GM12891 (cell line): ENCODE results near the gene CALU.
A peak's percentile ranks its signal among the peaks of the same experiment; 100 is the strongest.

Experiments
- DNase-seq: peaks from one replicate; pipeline ENCODE4 v3.0.0; 2011; ENCODE audit warnings: low spot score; ENCODE audit not compliant: insufficient read length
- FAIRE-seq: peaks from 2 replicates; lab custom pipeline; 2011; peaks lifted over from hg19 to GRCh38; lab: Jason Lieb, UNC
- PAX5 ChIP-seq: IDR thresholded peaks from 2 replicates; pipeline ENCODE4 v1.6.1; 2011; ENCODE audit warnings: low read length, moderate library complexity, mild to moderate bottlenecking; ENCODE audit not compliant: insufficient read depth, severe bottlenecking
- POLR2A ChIP-seq: IDR thresholded peaks from 2 replicates; pipeline ENCODE4 v1.6.1; 2011; ENCODE audit warnings: low read depth, low read length, control low read depth
- POLR2AphosphoS5 ChIP-seq: IDR thresholded peaks from 2 replicates; pipeline ENCODE4 v1.6.1; 2011; ENCODE audit warnings: low read depth, low read length, control low read depth
- POU2F2 ChIP-seq: IDR thresholded peaks from 2 replicates; pipeline ENCODE4 v1.6.1; 2011; ENCODE audit warnings: low read depth, mild to moderate bottlenecking, control low read depth, low read length, moderate library complexity
- SPI1 ChIP-seq: IDR thresholded peaks from 2 replicates; pipeline ENCODE4 v1.6.1; 2011; ENCODE audit warnings: low read depth, low read length, control low read depth
- TAF1 ChIP-seq: IDR thresholded peaks from 2 replicates; pipeline ENCODE4 v1.6.1; 2011; ENCODE audit warnings: low read depth, low read length, control low read depth

CALU gene

GRCh38 chr7:128781851-128782250 lies 42.7 kb downstream of the CALU start:
- no peak for TF ChIP-seq POLR2AphosphoS5
- TF ChIP-seq POLR2A, result no peak
- TF ChIP-seq TAF1, result no peak
- no peak for TF ChIP-seq SPI1
- no peak for TF ChIP-seq PAX5
- no peak for TF ChIP-seq POU2F2
- DNase-seq, result no peak
- no peak for FAIRE-seq

GRCh38 chr7:128783143-128783861 lies 44.1 kb downstream of the CALU start:
- FAIRE-seq (no peak), DNase-seq (no peak)
- no peak for TF ChIP-seq SPI1
- TF ChIP-seq PAX5, result no peak
- no peak for TF ChIP-seq POU2F2
- no peak for TF ChIP-seq POLR2A
- no peak for TF ChIP-seq TAF1
- no peak for TF ChIP-seq POLR2AphosphoS5

- FAIRE-seq, result no peak
These were observed 46.6 kb downstream of the CALU start for GRCh38 chr7:128785738-128786137.

GRCh38 chr7:128788446-128789412 lies 49.6 kb downstream of the CALU start:
- FAIRE-seq (no peak), DNase-seq (no peak)
- TF ChIP-seq PAX5 (no peak), POLR2A (no peak), SPI1 (no peak), TAF1 (no peak), POLR2AphosphoS5 (no peak), POU2F2 (no peak)

More at GRCh38 chr7:128785738-128786137, 46.6 kb downstream of the CALU start:
- no peak for DNase-seq
- TF ChIP-seq TAF1, result no peak

GRCh38 chr7:128790315-128791041 lies 51.3 kb downstream of the CALU start:
- FAIRE-seq, result no peak
- DNase-seq, result no peak
- TF ChIP-seq SPI1, result no peak
- TF ChIP-seq PAX5, result no peak
- TF ChIP-seq POU2F2, result no peak
- no peak for TF ChIP-seq POLR2A
- no peak for TF ChIP-seq POLR2AphosphoS5
- TF ChIP-seq TAF1, result no peak

- peak; percentile 83 for DNase-seq
- no peak for TF ChIP-seq POLR2A
- TF ChIP-seq POU2F2, result no peak
- TF ChIP-seq TAF1, result no peak
- no peak for TF ChIP-seq SPI1
- TF ChIP-seq PAX5, result no peak
- no peak for TF ChIP-seq POLR2AphosphoS5
- no peak for FAIRE-seq
These were observed 52.2 kb downstream of the CALU start, which contains the start of gene CCDC136 for GRCh38 chr7:128791121-128791971. Gene CCDC136 (plus strand): TSS chr7:128791968. CDS start chr7:128792412, 444 bp downstream.

GRCh38 chr7:128791972-128792327 lies 52.8 kb downstream of the CALU start:
- no peak for DNase-seq
- FAIRE-seq, result no peak
- no peak for TF ChIP-seq POLR2A
- no peak for TF ChIP-seq POLR2AphosphoS5
- no peak for TF ChIP-seq POU2F2
- TF ChIP-seq TAF1, result no peak
- no peak for TF ChIP-seq PAX5
- TF ChIP-seq SPI1, result no peak

- FAIRE-seq (no peak), DNase-seq (no peak)
These were observed 53.5 kb downstream of the CALU start for GRCh38 chr7:128792471-128793180.

More at GRCh38 chr7:128792471-128793180, 53.5 kb downstream of the CALU start:
- TF ChIP-seq POLR2AphosphoS5 (no peak), POU2F2 (no peak), TAF1 (no peak), SPI1 (no peak), PAX5 (no peak), POLR2A (no peak)
